ENCODE data around the gene PCDH12. TPM values are rescaled to one million over a fixed set of nuclear protein-coding genes. Genes with fewer than 3 reads are reported as not detected.

Gene PCDH12
- total and polyA plus RNA-seq, 2 of the 8 experiments (the other 6 are each of a cell fraction or from before 2014, with no cell fraction given): 0.06 to 0.17 TPM

GRCh38 chr5:141934099-141934844, 23.7 kb downstream of the PCDH12 start (continued):
- TF ChIP-seq RBBP5 (IDR thresholded peaks at IDR 0.05; ENCODE audit: borderline replicate concordance, low read depth, low read length): no peak
- no peak for TF ChIP-seq KDM5A (IDR thresholded peaks at IDR 0.05; ENCODE audit: low read length)
- no peak for TF ChIP-seq POU5F1 (IDR thresholded peaks at IDR 0.05; ENCODE audit: low read depth, low read length)
- TF ChIP-seq EZH2 (IDR thresholded peaks at IDR 0.05; ENCODE audit: low read depth, low read length, severe bottlenecking): no peak
- no peak for TF ChIP-seq CBX8 (IDR thresholded peaks at IDR 0.05; ENCODE audit: borderline replicate concordance, low read depth, low read length)
- TF ChIP-seq CHD7 (IDR thresholded peaks at IDR 0.05; ENCODE audit: insufficient replicate concordance, low read length): no peak
- TF ChIP-seq EP300 (IDR thresholded peaks at IDR 0.05; ENCODE audit: borderline replicate concordance in 1 of 2, low read depth in 2 of 2, low read length in 2 of 2): no peak
